ENCODE measurements around the gene ZNF568. TPM values are rescaled to one million over a fixed set of nuclear protein-coding genes. Genes with fewer than 3 reads are reported as not detected.

ZNF568 gene
- 7.8 and 12.1 TPM in 2 replicates for total RNA-seq

DNA sequence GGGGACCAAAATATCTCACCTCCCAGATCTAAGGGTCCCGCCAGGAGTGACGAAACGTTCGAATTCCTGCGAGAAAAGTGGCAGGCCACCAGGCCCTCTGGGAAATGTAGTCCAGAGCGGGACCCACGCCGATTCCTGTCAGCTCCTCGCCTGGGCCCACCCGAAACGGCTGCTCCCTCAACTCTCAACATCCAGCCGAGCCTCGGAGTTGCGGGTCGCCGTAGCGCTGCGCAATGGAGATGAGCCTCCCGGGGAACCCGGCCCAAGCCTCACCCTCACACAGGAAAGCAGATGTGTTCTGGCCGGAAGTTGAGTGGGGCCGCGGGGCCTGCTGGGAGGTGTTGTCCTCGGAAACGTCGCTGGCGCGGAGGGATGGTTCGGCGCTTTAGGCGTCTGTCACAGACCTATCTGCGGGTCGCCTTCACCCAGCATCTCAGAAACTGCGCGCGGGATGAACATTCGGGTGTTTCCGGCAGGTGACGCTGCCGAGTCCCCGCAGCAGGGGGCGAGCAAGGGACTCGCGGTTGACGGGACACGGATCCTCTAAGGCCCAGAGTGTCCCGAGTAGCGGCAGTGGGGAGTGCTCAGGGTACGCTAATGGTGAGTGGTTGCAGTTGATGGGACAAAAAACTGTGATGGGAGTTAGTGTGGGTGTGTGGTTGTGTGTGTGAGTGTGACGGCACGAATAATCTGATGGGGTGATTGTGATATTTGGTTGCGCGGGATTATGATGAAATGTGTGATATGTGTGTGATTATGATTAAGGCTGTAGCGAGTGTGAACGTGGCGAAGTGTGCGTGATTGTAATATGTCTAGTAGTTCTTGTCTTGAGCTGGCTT lies at the start of gene ZNF568, which contains the start of gene ZNF829:
Gene ZNF568, plus strand, starts transcription at position 341 of the 839 bp plus-strand sequence. CDS start 6,439 bp downstream, outside the sequence.
Gene ZNF829, minus strand, starts transcription at position 300 of the 839 bp plus-strand sequence. CDS start 1,124 bp downstream, outside the sequence.
- peak; percentile 89 to 91 for DNase-seq (ENCODE audit: low read depth in 2 of 2)

DNA sequence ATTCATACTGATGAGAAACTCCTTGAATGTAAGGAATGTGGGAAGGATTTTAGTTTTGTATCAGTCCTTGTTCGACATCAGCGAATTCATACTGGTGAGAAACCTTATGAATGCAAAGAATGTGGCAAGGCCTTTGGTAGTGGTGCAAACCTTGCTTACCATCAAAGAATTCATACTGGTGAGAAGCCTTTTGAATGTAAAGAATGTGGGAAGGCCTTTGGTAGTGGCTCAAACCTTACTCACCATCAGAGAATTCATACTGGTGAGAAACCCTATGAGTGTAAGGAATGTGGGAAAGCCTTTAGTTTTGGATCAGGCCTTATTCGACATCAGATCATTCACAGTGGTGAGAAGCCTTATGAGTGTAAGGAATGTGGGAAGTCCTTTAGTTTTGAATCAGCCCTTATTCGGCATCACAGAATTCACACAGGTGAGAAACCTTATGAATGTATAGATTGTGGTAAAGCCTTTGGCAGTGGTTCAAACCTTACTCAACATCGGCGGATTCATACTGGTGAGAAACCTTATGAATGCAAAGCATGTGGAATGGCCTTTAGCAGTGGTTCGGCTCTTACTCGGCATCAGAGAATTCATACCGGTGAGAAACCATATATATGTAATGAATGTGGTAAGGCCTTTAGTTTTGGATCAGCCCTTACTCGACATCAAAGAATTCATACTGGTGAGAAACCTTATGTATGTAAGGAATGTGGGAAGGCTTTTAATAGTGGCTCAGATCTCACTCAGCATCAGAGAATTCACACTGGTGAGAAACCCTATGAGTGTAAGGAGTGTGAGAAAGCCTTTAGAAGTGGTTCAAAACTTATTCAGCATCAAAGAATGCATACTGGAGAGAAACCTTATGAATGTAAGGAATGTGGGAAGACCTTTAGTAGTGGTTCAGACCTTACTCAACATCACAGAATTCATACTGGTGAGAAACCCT lies 38.9 kb upstream of the ZNF568 start:
- peak in 1 of 2 donors; percentile 2 for DNase-seq (ENCODE audit: low read depth in 2 of 2)

DNA sequence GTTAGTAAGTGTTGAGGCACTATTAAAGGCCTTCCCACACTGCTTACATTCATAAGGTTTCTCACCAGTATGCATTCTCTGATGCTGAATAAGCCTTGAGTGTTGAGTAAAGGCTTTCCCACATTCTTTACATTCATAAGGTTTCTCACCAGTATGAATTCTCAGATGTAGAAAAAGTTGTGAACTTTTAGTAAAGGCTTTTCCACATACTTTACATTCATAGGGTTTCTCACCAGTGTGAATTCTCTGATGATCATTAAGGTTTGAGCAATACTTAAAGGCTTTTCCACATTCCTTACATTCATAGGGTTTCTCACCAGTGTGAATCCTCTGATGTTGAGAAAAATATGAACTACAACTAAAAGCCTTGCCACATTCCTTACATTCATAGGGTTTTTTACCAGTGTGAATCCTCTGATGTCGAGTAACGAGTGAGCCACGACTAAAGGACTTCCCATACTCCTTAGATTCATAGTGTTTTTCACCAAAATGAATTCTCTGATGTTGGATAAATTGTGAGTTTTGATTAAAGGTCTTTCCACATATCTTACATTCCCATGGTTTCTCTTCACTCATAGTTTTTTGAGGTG lies 24.3 kb upstream of the ZNF568 start:
- DNase-seq (ENCODE audit: low read depth in 2 of 2): no peak

DNA sequence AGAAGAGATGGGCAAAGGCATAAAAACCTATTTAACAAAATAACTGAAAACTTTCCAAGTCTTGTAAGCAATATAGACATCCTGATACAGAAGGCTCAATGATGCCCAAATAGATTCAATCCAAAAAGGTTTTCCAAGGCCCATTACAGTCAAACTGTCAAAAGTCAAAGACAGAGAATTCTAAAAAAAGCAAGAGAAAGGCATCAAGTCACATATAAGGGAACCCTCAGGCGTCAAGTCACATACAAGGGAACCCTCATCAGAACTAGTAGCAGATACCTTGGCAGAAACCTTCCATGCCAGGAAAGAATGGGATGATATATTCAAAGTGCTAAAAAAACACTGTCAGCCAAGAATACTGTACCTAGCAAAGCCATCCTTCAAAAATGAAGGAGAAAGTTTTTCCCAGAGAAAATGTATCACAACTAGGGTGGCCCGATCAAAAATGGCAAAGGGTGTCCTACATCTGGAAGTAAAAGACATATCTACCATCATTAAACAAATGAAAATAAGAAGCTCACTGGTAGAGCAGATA lies 21.2 kb upstream of the ZNF568 start:
- no peak for DNase-seq (ENCODE audit: low read depth in 2 of 2)

DNA sequence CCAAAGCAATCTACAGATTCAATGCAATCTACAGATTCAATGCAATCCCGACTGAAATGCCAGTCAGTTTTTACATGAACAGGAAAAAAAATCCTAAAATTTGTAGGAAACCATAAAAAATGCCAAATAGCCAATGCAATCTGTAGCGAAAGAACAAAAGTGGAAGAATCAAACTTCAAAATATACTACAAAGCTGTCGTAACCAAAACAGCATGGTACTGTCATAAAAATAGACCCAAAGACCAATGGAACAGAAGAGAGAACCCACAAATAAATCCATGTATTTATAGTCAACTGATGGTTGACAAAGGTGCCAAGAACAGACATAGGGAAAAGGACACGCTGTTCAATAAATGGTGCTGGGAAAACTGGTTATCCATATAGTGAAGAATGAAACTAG lies 17.7 kb upstream of the ZNF568 start:
- DNase-seq (ENCODE audit: low read depth in 2 of 2): no peak

DNA sequence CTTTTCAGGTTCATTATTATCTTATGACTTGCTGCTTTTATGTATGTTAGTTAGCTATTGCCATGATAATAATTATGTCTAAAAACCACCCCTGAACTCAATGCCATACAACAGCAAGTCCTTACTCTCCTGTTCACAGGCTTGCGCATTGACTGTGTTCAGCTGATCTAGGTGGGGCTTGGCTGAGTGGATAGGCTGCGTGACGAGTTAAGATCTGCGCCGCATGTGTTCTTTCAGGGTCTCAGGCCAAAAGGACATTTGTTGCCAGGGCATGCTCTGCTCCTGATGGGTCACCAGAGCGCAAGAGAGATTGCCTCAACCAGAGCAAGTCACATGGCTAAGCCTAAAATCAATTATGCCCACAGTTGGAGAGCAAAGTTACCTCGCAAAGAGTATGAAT lies 859 bp downstream of the ZNF568 start:
- peak; percentile 21 to 55 for DNase-seq (ENCODE audit: low read depth in 2 of 2)

DNA sequence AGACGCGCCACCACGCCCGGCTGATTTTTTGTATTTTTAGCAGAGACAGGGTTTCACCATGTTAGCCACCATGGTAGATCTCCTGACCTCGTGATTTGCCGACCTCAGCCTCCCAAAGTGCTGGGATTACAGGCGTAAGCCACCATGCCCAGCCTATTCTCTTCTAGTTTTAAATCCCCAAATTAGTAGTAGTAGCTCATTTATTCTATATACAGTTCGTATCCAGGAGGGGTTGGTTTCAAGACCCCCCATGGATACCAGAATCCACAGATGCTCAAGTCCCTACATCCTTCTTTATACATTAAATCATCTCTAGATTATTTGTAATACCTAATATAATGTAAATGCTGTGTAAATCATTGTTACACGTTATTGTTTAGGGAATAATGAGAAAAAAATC lies 2.0 kb downstream of the ZNF568 start:
- no peak for DNase-seq (ENCODE audit: low read depth in 2 of 2)

DNA sequence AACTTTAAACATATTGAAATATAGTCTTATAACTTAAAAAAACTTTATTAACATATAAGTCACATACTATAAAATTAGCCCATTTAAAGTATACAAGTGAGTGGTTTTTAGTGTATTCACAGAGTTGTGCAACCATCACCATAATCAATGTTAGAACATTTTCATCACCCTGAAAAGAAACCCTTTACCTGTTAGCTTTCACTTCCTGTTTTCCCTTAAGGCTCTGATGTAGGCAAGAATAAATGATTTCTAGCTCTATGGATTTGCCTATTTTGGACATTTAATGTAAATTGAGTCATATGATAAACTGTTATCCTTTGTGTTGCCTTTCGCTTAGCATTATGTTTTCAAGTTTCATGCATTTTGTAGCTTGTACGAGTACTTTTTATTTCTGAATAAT lies 15.6 kb downstream of the ZNF568 start:
- DNase-seq (ENCODE audit: low read depth in 2 of 2): no peak

DNA sequence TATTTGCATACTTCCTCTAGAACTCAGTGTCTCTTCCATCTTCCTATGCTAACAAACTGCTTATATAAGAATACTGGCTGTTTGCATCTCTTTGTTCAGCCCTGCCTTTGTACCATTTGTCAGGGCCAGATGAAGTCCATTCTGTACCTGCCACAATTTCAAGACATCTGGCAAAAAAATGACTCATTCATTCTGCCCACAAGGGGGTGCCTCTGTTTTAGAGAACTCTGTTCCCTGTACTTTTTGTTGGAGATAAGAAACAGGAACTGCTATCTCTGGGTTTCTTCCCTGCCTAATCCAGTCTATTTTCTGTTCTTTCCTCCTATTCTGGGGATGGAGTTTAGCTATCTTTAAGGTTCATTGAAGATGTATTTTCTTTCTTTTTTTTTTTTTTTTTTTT lies 23.0 kb downstream of the ZNF568 start:
- DNase-seq (ENCODE audit: low read depth in 2 of 2): peak in 1 of 2 donors; percentile 4

DNA sequence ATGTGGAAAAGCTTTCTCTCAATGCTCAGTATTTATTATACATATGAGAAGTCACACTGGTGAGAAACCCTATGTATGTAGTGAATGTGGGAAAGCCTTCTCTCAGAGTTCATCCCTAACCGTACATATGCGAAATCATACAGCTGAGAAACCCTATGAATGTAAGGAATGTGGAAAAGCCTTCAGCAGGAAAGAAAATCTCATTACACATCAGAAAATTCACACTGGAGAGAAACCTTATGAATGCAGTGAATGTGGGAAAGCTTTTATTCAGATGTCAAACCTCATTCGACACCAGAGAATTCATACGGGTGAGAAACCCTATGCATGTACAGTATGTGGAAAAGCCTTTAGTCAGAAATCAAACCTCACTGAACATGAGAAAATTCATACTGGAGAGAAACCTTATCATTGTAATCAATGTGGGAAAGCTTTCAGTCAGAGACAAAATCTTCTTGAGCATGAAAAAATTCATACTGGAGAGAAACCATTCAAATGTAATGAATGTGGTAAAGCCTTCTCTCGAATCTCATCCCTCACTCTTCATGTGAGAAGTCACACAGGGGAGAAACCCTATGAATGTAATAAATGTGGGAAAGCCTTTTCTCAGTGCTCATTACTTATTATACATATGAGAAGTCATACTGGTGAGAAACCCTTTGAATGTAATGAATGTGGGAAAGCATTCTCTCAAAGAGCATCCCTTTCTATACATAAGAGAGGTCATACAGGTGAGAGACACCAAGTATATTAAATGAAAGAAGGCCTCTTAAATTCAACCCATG lies 34.4 kb downstream of the ZNF568 start:
- DNase-seq (ENCODE audit: low read depth in 2 of 2): no peak

DNA sequence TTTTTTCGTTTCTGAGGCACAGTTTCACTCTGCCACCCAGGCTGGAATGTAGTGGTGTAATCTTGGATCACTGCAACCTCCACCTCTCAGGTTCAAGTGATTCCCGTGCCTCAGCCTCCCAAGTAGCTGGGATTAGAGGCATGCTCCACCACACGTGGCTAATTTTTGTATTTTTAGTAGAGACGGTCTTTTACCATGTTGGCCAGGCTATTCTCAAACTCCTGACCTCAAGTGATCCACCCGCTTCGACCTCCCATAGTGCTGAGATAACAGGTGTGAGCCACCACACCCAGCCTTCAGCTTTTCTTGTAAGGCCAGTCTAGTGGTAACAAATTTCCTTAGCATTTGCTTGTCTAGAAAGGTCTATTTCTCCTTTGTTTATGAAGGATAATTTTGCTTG lies 46.2 kb downstream of the ZNF568 start:
- no peak for DNase-seq (ENCODE audit: low read depth in 2 of 2)

DNA sequence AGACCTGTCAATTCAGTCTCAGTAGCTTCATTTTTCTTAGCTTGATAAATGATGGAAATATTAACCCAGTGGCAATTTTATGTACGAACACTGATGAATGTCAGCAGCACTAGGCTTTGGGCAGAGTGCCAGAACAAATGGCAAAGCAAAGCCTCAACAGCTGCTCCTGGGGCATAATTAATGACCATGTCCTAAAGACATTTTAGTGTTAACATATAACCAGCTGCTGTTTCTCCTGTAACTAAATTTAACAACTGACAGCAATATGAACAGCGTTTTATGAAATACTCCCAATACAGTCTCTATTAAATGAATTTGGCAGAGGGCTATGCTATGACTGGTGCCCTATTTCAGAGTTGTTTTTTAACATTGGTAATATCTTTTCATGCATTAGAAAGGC lies 47.1 kb downstream of the ZNF568 start:
- DNase-seq (ENCODE audit: low read depth in 2 of 2): peak in 1 of 2 donors; percentile 12

DNA sequence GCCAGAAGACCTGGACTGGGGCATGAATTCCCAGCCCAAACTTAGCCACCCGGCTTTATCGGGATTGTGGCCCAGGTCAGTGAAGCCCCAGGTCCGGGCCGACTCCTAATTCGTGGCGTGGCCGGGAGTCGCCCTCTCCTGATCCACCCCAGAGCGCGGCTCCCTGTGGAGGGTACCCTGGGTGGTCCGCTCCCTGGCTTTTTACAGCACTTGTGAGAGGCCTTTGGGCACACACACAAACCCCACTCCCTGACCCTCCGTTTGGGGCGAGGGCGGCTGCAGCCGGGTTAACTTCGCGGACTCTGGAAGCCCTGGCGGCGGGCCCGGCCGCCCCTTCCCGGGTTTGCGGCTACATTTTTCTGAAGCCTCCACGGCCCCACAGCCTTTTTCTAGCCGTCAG lies 56.4 kb downstream of the ZNF568 start:
- no peak for DNase-seq (ENCODE audit: low read depth in 2 of 2)

DNA sequence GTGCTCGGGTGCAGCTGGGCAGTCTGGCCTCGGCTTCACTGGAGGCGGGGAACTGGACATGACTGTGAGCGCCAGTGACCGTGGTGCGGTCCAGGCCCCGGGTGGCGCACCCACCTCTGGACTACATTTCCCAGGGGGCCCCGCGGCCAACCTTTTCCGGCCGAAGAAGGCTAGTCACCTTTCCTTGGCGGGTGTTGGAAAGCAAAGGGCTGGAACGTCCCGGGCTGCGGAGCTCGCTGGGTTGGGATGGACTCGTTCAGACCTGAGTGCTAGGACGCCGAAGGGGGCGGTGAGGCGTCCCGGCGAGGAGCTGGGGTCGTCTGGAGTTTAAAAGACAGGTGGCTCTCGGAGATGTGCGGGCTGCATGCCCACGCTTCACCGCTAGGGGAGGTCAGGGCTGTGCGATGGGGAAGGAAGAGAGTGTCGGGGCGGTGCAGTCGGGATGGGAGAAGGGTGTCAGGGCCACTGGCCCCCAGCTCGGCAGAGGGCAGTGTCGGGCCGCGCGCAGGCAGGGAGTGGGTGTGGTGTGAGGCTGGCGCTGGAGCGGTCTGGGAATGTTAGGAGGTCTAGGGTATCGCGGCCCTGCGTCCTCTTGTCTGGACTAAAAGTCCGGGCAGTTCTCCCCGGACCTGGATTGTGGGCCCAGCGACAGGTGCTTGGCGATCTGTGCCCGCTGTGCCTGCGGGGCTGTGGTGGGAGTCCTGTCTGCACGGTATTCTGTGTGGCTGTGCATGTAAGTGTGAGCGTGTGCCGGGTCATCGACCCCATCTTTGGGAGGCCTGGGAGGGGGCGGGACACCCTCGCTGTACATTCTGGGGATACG lies 57.1 kb downstream of the ZNF568 start:
- peak; percentile 47 to 78 for DNase-seq (ENCODE audit: low read depth in 2 of 2)

DNA sequence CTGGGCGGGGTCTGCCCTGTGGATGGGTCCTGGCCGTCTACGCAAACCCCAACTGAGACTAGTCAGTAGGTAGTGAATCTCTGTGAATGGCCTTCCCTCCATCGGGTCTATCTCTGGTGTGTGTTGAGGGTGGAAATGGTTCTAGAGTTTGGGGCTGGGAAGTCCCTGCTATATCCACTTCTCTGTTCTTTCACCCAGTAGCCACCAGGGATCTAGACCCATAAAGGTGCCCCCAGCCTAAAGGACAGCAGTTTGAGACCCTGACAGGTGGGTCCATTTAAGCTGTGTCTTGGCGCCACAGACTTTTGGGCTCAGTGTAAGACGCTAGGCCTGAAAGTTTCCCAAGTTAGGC lies 57.7 kb downstream of the ZNF568 start:
- DNase-seq (ENCODE audit: low read depth in 2 of 2): no peak

DNA sequence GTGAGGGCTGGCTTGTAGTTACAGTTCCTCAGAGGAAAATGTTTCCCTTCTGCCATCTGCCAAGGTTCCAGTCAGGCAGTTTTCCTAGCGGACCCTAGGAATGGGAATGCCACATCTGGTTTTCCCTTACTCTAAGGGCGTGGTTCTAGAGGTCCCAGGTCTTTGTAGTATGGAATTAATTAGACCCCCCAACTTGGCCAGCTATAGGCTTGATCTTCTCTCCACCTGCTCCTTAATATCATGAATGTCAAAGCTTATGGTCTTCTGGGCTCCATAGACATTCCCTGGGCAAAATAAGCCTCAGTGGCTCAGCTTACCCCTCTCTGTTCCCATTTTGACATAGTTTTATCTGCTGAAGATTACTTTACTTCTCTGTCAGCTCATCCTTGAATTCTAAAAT lies 70.0 kb downstream of the ZNF568 start:
- DNase-seq (ENCODE audit: low read depth in 2 of 2): no peak

DNA sequence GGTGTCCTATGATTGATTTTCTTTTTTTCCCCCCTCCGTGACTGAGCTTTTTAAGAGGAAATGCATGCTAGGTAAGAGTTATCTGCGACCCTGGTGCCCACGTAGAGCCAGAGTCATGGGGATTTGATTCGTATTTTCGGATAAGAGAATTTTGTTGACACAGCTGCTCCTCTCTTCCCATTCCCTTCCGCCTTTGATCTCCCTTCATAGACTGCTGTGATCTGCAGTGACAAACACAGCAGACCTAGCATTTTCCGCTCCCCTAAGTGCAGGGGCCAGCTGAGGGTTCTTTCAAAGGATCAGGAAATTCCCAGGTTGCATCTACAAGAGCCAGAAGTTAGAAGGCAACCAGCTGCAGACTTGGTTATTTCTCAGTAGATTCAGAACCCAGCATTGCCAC lies 70.5 kb downstream of the ZNF568 start:
- peak in 1 of 2 donors; percentile 34 for DNase-seq (ENCODE audit: low read depth in 2 of 2)

DNA sequence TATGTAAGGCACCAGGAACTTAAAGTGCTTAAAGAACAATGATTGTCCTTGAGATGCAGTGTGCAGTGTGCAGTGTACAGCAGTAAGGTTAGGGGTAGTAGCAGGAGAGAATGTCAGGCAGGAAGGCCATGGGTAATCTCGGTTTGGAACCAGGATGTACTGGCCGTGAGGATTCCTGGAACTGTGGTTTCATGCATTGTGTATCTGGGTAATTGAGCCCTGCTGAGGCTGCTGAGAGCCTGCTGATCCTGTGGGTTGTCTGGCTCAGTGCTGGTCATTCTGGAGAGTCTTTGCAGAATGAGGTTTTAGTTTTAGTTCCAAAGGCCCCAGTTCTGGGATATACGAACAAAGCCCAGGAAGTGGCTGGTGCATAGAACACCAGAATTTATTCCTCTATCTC lies 71.0 kb downstream of the ZNF568 start:
- no peak for DNase-seq (ENCODE audit: low read depth in 2 of 2)

DNA sequence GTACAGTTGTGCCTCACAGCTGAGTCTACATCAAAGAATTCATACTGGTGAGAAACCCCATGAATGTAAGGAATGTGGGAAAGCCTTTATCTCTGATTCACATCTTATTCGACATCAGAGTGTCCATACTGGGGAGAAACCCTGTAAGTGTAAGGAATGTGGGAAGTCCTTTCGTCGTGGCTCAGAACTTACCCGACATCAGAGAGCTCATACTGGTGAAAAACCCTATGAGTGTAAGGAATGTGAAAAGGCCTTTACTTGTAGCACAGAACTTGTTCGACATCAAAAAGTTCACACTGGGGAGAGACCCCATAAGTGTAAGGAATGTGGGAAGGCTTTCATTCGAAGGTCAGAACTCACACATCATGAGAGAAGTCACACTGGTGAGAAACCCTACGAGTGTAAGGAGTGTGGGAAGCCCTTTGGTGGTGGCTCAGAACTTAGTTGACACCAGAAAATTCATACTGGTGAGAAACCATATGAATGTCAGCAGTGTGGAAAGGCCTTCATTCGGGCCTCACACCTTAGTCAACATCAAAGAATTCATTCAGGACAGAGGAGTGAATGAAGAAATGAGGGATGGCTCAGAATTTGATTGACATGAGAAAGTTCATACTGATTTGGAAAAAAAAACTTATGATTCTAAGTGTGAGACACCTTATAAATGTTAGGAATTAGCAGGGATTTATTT lies 81.2 kb downstream of the ZNF568 start:
- no peak for DNase-seq (ENCODE audit: low read depth in 2 of 2)
